GM23338 (cell line): ENCODE results near the gene TSC22D1. TPM values are rescaled to one million over a fixed set of nuclear protein-coding genes. Genes with fewer than 3 reads are reported as not detected.

ENCODE experiments used
- ATAC-seq: fragments of 200-7000 bp; cut with Tn5 transposase; 3 replicates; pipeline ENCODE4 v1.9.1; 2020
- DNase-seq: peaks from one replicate; pipeline ENCODE4 v3.0.0-alpha.2; 2015; ENCODE audit warnings: low spot score
- H2AFZ ChIP-seq: fragments of 200-600 bp; sonication (generic); 2 replicates; pipeline ENCODE4 v1.8.0; 2016; ENCODE audit warnings: antibody characterized with exemption, mild to moderate bottlenecking, moderate library complexity
- H3F3A ChIP-seq: fragments of 200-600 bp; sonication (generic); replicated peaks from 2 replicates; pipeline ENCODE4 v1.8.0; 2017; ENCODE audit warnings: antibody characterized with exemption, mixed run types, low read depth
- H3K27ac ChIP-seq: fragments of 200-600 bp; sonication (generic); 2 replicates; pipeline ENCODE4 v1.6.1; 2016; ENCODE audit warnings: low read depth
- H3K27me3 ChIP-seq: fragments of 200-600 bp; sonication (generic); 2 replicates; pipeline ENCODE4 v1.8.0; 2016; ENCODE audit warnings: mild to moderate bottlenecking, mixed run types, moderate library complexity; ENCODE audit not compliant: insufficient read depth
- H3K36me3 ChIP-seq: fragments of 200-600 bp; sonication (generic); 2 replicates; pipeline ENCODE4 v1.8.0; 2016; ENCODE audit warnings: mild to moderate bottlenecking; ENCODE audit not compliant: insufficient read depth
- H3K4me1 ChIP-seq: fragments of 200-600 bp; sonication (generic); 2 replicates; pipeline ENCODE4 v1.8.0; 2016; ENCODE audit warnings: mild to moderate bottlenecking, moderate library complexity; ENCODE audit not compliant: insufficient read depth
- H3K4me2 ChIP-seq: fragments of 200-600 bp; sonication (generic); 2 replicates; pipeline ENCODE4 v1.7.1; 2017; ENCODE audit warnings: mixed run types
- H3K4me3 ChIP-seq: fragments of 200-600 bp; sonication (generic); 2 replicates; pipeline ENCODE4 v1.6.1; 2016; ENCODE audit warnings: mixed run types
- H3K79me2 ChIP-seq: fragments of 200-600 bp; sonication (generic); replicated peaks from 2 replicates; pipeline ENCODE4 v1.8.0; 2017; ENCODE audit warnings: mild to moderate bottlenecking; ENCODE audit not compliant: insufficient read depth
- H3K9me2 ChIP-seq: fragments of 200-600 bp; sonication (generic); 2 replicates; pipeline ENCODE4 v1.8.0; 2017; ENCODE audit not compliant: insufficient read depth
- H4K20me1 ChIP-seq: fragments of 200-600 bp; sonication (generic); replicated peaks from 2 replicates; pipeline ENCODE4 v1.8.0; 2017; ENCODE audit warnings: mild to moderate bottlenecking; ENCODE audit not compliant: insufficient read depth
- H3K27ac Mint-ChIP-seq: 2 replicates; pipeline ENCODE4 v1.8.0; 2020; ENCODE audit warnings: inconsistent platforms, mild to moderate bottlenecking, moderate library complexity, mixed read lengths
- H3K27me3 Mint-ChIP-seq: 3 replicates; pipeline ENCODE4 v1.8.0; 2022; ENCODE audit warnings: low read depth, mild to moderate bottlenecking, moderate library complexity, mixed read lengths, inconsistent platforms; ENCODE audit not compliant: insufficient read depth, poor library complexity
- H3K36me3 Mint-ChIP-seq: 3 replicates; pipeline ENCODE4 v1.8.0; 2021; ENCODE audit warnings: low read depth, mild to moderate bottlenecking, inconsistent platforms, moderate library complexity, mixed read lengths
- H3K4me1 Mint-ChIP-seq: 3 replicates; pipeline ENCODE4 v1.8.0; 2020; ENCODE audit warnings: mild to moderate bottlenecking, inconsistent platforms, mixed read lengths
- H3K4me3 Mint-ChIP-seq: 3 replicates; pipeline ENCODE4 v1.8.0; 2021; ENCODE audit warnings: moderate library complexity, mild to moderate bottlenecking, inconsistent platforms, mixed read lengths
- H3K9me3 Mint-ChIP-seq: 3 replicates; pipeline ENCODE4 v1.8.0; 2020; ENCODE audit warnings: moderate library complexity, mild to moderate bottlenecking, inconsistent platforms, mixed read lengths
- ETS1 ChIP-seq: IDR thresholded peaks from 2 replicates; pipeline ENCODE4 v1.6.1; 2016; ENCODE audit warnings: antibody characterized with exemption
- EZH2 ChIP-seq: fragments of 200-600 bp; sonication (generic); IDR thresholded peaks from one replicate; pipeline ENCODE4 v1.8.0; 2017; ENCODE audit warnings: antibody characterized with exemption, mild to moderate bottlenecking, low read depth; ENCODE audit not compliant: unreplicated experiment
- JUNB ChIP-seq: IDR thresholded peaks from one replicate; pipeline ENCODE4 v1.6.1; 2016; ENCODE audit warnings: antibody characterized with exemption; ENCODE audit not compliant: unreplicated experiment
- NANOG ChIP-seq: IDR thresholded peaks from 2 replicates; pipeline ENCODE4 v1.6.1; 2016; ENCODE audit warnings: antibody characterized with exemption, borderline replicate concordance
- REST ChIP-seq: IDR thresholded peaks from one replicate; pipeline ENCODE4 v1.6.1; 2018; ENCODE audit warnings: antibody characterized with exemption; ENCODE audit not compliant: unreplicated experiment
- ZNF114 ChIP-seq: fragments of 250-450 bp; sonication (Bioruptor Pico); IDR thresholded peaks from 2 replicates; pipeline ENCODE4 v1.5.0; 2020; ENCODE audit warnings: mild to moderate bottlenecking, moderate library complexity
- ZNF331 ChIP-seq: fragments of 250-450 bp; sonication (Bioruptor Pico); IDR thresholded peaks from 2 replicates; pipeline ENCODE4 v1.5.0; 2020; ENCODE audit warnings: low read depth, mild to moderate bottlenecking, moderate library complexity
- polyA plus RNA-seq: library from polyadenylated mRNA; unstranded; fragments of >200 nt; fragmentation: Nextera tagmentation; extraction: Ambion mirVana; gene quantifications from 2 replicates; pipeline ENCODE4 v1.2.1, GENCODE V29; 2016
- total RNA-seq: library from RNA; depleted of rRNA; stranded (reverse); fragments of >200 nt; shearing (Covaris generic); gene quantifications from 2 replicates; pipeline ENCODE4 v1.2.3, GENCODE V29; 2014
- TF ChIP-seq, protein P1 (sequence below), 2 experiments: fragments of 200-600 bp in 1 of 2; sonication (generic) in 1 of 2; conservative IDR thresholded peaks; 2 replicates each; pipeline versions ENCODE4 v1.5.1 to v1.6.1; 2016 to 2017; ENCODE audit warnings: antibody characterized with exemption in 2 of 2, low read depth in 2 of 2, mild to moderate bottlenecking in 2 of 2, moderate library complexity in 1 of 2
- TF ChIP-seq, protein P2 (sequence below): fragments of 250-450 bp; sonication (Bioruptor Pico); IDR thresholded peaks from 2 replicates; pipeline ENCODE4 v1.5.0; 2020; ENCODE audit warnings: mild to moderate bottlenecking, moderate library complexity

TSC22D1 gene
- total and polyA plus RNA-seq, 2 experiments from 2014 or later, result 58.5 to 114 TPM

- H3K4me3 ChIP-seq, result no peak overlapping the region
- Mint-ChIP-seq H3K4me1 (peaks cover 22% of the 10 kb centered on the region), H3K36me3 (no peaks in the 10 kb centered on the region), H3K9me3 (no peaks in the 10 kb centered on the region), H3K27me3 (no peaks in the 10 kb centered on the region), H3K27ac (peak overlapping the region; percentile 64; the same call in 1 of the 2 replicates), H3K4me3 (no peak overlapping the region)
- no peak overlapping the region for H3K27ac ChIP-seq
- H3K4me1 ChIP-seq, result peaks cover 18% of the 10 kb centered on the region
- H3F3A ChIP-seq, result no peaks in the 10 kb centered on the region
- peaks cover 24% of the 10 kb centered on the region for H3K9me2 ChIP-seq
- H4K20me1 ChIP-seq, result no peaks in the 10 kb centered on the region
- no peaks in the 10 kb centered on the region for H3K79me2 ChIP-seq
- H3K27me3 ChIP-seq, result no peaks in the 10 kb centered on the region
- DNase-seq (peak; percentile 34), ATAC-seq (peak; percentile 64)
- no peak overlapping the region for H3K4me2 ChIP-seq
- no peak for TF ChIP-seq ETS1
- TF ChIP-seq REST, result no peak
- TF ChIP-seq, protein P1, sequence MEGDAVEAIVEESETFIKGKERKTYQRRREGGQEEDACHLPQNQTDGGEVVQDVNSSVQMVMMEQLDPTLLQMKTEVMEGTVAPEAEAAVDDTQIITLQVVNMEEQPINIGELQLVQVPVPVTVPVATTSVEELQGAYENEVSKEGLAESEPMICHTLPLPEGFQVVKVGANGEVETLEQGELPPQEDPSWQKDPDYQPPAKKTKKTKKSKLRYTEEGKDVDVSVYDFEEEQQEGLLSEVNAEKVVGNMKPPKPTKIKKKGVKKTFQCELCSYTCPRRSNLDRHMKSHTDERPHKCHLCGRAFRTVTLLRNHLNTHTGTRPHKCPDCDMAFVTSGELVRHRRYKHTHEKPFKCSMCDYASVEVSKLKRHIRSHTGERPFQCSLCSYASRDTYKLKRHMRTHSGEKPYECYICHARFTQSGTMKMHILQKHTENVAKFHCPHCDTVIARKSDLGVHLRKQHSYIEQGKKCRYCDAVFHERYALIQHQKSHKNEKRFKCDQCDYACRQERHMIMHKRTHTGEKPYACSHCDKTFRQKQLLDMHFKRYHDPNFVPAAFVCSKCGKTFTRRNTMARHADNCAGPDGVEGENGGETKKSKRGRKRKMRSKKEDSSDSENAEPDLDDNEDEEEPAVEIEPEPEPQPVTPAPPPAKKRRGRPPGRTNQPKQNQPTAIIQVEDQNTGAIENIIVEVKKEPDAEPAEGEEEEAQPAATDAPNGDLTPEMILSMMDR (conservative IDR thresholded peaks at IDR 0.05; ENCODE audit: low read depth in 2 of 2), result peak in 1 of 2 experiments; percentile 22; a peak in 1 of 4 replicates
- no peak for TF ChIP-seq ZNF114 (CRISPR knock-in tag)
- TF ChIP-seq JUNB, result no peak
- TF ChIP-seq ZNF331 (CRISPR knock-in tag), result no peak
- TF ChIP-seq NANOG, result no peak
- TF ChIP-seq EZH2, result no peak
- TF ChIP-seq, protein P2, sequence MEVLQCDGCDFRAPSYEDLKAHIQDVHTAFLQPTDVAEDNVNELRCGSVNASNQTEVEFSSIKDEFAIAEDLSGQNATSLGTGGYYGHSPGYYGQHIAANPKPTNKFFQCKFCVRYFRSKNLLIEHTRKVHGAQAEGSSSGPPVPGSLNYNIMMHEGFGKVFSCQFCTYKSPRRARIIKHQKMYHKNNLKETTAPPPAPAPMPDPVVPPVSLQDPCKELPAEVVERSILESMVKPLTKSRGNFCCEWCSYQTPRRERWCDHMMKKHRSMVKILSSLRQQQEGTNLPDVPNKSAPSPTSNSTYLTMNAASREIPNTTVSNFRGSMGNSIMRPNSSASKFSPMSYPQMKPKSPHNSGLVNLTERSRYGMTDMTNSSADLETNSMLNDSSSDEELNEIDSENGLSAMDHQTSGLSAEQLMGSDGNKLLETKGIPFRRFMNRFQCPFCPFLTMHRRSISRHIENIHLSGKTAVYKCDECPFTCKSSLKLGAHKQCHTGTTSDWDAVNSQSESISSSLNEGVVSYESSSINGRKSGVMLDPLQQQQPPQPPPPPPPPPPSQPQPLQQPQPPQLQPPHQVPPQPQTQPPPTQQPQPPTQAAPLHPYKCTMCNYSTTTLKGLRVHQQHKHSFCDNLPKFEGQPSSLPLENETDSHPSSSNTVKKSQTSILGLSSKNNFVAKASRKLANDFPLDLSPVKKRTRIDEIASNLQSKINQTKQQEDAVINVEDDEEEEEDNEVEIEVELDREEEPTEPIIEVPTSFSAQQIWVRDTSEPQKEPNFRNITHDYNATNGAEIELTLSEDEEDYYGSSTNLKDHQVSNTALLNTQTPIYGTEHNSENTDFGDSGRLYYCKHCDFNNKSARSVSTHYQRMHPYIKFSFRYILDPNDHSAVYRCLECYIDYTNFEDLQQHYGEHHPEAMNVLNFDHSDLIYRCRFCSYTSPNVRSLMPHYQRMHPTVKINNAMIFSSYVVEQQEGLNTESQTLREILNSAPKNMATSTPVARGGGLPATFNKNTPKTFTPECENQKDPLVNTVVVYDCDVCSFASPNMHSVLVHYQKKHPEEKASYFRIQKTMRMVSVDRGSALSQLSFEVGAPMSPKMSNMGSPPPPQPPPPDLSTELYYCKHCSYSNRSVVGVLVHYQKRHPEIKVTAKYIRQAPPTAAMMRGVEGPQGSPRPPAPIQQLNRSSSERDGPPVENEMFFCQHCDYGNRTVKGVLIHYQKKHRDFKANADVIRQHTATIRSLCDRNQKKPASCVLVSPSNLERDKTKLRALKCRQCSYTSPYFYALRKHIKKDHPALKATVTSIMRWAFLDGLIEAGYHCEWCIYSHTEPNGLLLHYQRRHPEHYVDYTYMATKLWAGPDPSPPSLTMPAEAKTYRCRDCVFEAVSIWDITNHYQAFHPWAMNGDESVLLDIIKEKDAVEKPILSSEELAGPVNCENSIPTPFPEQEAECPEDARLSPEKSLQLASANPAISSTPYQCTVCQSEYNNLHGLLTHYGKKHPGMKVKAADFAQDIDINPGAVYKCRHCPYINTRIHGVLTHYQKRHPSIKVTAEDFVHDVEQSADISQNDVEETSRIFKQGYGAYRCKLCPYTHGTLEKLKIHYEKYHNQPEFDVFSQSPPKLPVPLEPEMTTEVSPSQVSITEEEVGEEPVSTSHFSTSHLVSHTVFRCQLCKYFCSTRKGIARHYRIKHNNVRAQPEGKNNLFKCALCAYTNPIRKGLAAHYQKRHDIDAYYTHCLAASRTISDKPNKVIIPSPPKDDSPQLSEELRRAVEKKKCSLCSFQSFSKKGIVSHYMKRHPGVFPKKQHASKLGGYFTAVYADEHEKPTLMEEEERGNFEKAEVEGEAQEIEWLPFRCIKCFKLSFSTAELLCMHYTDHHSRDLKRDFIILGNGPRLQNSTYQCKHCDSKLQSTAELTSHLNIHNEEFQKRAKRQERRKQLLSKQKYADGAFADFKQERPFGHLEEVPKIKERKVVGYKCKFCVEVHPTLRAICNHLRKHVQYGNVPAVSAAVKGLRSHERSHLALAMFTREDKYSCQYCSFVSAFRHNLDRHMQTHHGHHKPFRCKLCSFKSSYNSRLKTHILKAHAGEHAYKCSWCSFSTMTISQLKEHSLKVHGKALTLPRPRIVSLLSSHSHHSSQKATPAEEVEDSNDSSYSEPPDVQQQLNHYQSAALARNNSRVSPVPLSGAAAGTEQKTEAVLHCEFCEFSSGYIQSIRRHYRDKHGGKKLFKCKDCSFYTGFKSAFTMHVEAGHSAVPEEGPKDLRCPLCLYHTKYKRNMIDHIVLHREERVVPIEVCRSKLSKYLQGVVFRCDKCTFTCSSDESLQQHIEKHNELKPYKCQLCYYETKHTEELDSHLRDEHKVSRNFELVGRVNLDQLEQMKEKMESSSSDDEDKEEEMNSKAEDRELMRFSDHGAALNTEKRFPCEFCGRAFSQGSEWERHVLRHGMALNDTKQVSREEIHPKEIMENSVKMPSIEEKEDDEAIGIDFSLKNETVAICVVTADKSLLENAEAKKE (CRISPR knock-in tag), result no peak
- H2AFZ ChIP-seq, result 0 out of 2 replicates have a peak overlapping the region, but pooled peaks have one; percentile 69
- no peaks in the 10 kb centered on the region for H3K36me3 ChIP-seq
Measured at GRCh38 chr13:44388427-44389059, 187.6 kb downstream of the TSC22D1 start.
